HG02798 (cell line): ENCODE measurements around the gene NSMCE4A.
"Not testable (repeated sequence)": the region's sequence is repeated elsewhere in the genome, so short reads cannot be mapped to it uniquely, and the experiment has no call there.

Experiments
- ATAC-seq: cut with Tn5 transposase; IDR thresholded peaks from one replicate; pipeline ENCODE4 v1.9.1; 2021; ENCODE audit warnings: mild to moderate bottlenecking; ENCODE audit not compliant: unreplicated experiment, poor library complexity

NSMCE4A gene

GRCh38 chr10:121974535-121975294 lies at the start of gene NSMCE4A:
TSS of gene NSMCE4A (minus strand) at chr10:121975217. CDS start at chr10:121975165, 52 bp downstream.
- ATAC-seq: peak; percentile 87

- not testable (repeated sequence) for ATAC-seq
Observed at GRCh38 chr10:122023257-122023656, 48.2 kb upstream of the NSMCE4A start.

GRCh38 chr10:122022276-122022675 lies 47.3 kb upstream of the NSMCE4A start:
- no peak for ATAC-seq

- ATAC-seq: no peak
Observed at GRCh38 chr10:122021828-122022227, 46.8 kb upstream of the NSMCE4A start.

- ATAC-seq: no peak
Observed at GRCh38 chr10:122021379-122021778, 46.4 kb upstream of the NSMCE4A start.

- no peak for ATAC-seq
Observed at GRCh38 chr10:122020226-122020625, 45.2 kb upstream of the NSMCE4A start.

GRCh38 chr10:122019414-122019975 lies 44.5 kb upstream of the NSMCE4A start:
- ATAC-seq: no peak

GRCh38 chr10:122018951-122019413 lies 44.0 kb upstream of the NSMCE4A start:
- no peak for ATAC-seq

GRCh38 chr10:122018491-122018890 lies 43.5 kb upstream of the NSMCE4A start:
- ATAC-seq: no peak

GRCh38 chr10:122017926-122018325 lies 42.9 kb upstream of the NSMCE4A start:
- not testable (repeated sequence) for ATAC-seq

- no peak for ATAC-seq
Observed at GRCh38 chr10:122014652-122015248, 39.7 kb upstream of the NSMCE4A start.

GRCh38 chr10:122013311-122013780 lies 38.3 kb upstream of the NSMCE4A start:
- no peak for ATAC-seq

- no peak for ATAC-seq
Observed at GRCh38 chr10:122012731-122013130, 37.7 kb upstream of the NSMCE4A start.

GRCh38 chr10:122010405-122011050 lies 35.5 kb upstream of the NSMCE4A start:
- ATAC-seq: no peak

- no peak for ATAC-seq
Observed at GRCh38 chr10:122007415-122007814, 32.4 kb upstream of the NSMCE4A start.

GRCh38 chr10:122001698-122002097 lies 26.7 kb upstream of the NSMCE4A start:
- ATAC-seq: no peak

GRCh38 chr10:121999301-121999700 lies 24.3 kb upstream of the NSMCE4A start:
- ATAC-seq: no peak

GRCh38 chr10:121998462-121998861 lies 23.4 kb upstream of the NSMCE4A start:
- no peak for ATAC-seq

GRCh38 chr10:121994429-121994941 lies 19.5 kb upstream of the NSMCE4A start:
- no peak for ATAC-seq

GRCh38 chr10:121991727-121992126 lies 16.7 kb upstream of the NSMCE4A start:
- ATAC-seq: not testable (repeated sequence)
